NOMO-1 (cell line): ENCODE measurements around the gene CHERP.
A peak's percentile ranks its signal among the peaks of the same experiment; 100 is the strongest.

Experiments
- DNase-seq, 2 experiments: peaks; one replicate each; lab custom pipeline; 2025; ENCODE audit not compliant: unreplicated experiment in 2 of 2; lab: John Stamatoyannopoulos, UW

Gene CHERP, protein sequence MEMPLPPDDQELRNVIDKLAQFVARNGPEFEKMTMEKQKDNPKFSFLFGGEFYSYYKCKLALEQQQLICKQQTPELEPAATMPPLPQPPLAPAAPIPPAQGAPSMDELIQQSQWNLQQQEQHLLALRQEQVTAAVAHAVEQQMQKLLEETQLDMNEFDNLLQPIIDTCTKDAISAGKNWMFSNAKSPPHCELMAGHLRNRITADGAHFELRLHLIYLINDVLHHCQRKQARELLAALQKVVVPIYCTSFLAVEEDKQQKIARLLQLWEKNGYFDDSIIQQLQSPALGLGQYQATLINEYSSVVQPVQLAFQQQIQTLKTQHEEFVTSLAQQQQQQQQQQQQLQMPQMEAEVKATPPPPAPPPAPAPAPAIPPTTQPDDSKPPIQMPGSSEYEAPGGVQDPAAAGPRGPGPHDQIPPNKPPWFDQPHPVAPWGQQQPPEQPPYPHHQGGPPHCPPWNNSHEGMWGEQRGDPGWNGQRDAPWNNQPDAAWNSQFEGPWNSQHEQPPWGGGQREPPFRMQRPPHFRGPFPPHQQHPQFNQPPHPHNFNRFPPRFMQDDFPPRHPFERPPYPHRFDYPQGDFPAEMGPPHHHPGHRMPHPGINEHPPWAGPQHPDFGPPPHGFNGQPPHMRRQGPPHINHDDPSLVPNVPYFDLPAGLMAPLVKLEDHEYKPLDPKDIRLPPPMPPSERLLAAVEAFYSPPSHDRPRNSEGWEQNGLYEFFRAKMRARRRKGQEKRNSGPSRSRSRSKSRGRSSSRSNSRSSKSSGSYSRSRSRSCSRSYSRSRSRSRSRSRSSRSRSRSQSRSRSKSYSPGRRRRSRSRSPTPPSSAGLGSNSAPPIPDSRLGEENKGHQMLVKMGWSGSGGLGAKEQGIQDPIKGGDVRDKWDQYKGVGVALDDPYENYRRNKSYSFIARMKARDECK

DNA sequence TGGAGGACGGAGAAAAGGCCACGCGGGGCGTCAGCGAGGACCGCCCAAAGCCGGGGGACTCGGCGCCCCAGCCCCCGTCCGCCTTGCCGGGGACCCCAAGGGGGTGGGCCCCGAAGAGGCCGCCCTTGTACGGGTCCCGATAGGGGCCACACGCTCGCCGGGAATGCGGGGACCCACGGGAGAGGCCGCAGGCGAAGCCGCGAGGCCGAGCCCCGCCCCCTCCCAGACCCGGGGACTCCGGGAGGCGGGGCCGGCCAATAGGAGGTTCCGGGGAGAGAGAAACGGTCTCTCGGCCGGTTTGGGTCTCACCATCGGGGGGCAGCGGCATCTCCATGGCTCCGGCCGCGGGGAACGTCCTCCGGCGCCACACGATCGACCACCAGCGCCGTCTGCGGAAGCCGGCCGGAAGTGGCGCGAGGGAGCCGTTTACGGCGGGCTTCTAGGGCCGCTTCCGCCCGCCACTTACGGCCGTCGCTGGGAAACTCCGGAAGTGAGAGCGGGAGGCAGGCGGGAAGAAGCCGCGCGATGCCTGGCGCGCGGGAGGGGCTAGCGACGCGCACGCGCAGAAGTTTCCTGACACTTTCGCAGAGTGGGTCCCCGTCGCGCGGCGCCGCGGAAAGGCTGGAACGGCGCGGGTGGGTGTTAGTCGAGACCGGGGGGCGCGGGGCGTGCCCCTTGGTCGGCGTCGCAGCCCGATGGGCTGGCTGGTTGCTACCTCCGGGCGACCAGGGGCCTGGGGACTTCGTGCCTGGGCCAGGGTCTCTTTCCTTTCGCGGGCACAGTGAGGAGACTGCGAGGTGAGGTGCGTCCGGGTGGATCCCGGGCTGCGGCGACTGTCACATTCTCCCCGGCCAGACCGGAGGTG is at the start of gene CHERP:
Gene CHERP, minus strand, starts transcription at position 393 of the 865 bp plus-strand sequence. Its CDS starts 59 bp downstream, at position 334.
- peak; percentile 94 to 97 for DNase-seq

DNA sequence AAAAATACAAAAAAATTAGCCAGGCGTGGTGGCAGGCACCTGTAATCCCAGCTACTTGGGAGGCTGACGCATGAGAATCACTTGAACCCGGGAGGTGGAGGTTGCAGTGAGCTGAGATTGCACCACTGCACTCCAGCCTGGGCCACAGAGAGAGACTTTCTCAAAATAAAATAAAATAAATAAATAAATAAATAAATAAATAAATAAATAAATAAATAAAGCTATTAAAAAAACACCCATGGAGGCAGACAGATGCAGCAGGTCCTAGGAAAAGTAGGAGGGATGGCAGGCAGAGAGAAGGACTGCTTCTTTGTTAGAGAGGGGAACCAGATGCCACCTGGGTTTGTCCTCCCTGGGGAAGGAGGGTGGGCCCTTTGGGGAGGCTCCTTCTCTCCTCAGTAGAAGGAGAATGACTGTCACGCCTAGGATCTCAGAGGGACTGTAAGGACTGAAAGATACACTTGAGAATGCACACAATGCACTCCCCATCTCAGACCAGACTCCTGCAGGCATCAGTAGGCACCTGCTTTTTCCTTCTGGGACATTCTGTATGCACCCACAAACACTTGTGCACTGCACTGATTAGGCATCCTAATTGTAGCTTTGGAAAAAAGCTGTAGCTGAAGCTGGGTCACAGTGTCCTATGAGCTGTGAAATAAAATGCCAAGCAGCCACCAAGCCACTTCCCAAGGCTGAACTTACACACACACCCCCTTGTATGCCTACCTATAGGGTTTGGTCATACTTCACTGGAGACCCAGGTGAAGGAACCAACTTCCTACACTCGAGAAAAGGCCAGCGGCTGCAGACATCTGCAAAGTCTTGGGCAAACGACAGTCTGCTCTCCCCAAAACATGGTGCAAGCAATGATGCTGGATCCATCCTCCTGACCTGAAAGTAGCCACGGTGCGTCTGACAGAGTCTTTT is 48.9 kb upstream of the CHERP start:
- DNase-seq, result no peak

DNA sequence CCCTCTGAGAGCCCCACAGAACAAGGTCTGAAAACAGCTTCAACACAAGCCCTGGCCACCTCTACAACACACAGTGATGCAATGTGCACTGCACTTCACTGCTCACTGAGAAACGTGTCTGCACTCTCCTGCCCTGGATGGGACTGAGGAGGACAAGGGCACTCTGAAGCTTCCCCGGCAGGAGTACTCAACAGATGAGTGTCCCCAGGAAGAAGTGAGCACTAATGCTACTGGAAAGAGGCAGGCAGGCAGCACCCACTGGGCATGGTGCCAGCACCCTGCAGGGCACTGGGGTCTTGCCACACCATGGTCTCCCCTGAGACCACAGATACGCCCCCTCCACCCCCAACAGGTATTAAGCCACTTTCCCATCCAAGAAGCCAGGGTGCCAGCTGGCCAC is 47.7 kb upstream of the CHERP start:
- no peak for DNase-seq

DNA sequence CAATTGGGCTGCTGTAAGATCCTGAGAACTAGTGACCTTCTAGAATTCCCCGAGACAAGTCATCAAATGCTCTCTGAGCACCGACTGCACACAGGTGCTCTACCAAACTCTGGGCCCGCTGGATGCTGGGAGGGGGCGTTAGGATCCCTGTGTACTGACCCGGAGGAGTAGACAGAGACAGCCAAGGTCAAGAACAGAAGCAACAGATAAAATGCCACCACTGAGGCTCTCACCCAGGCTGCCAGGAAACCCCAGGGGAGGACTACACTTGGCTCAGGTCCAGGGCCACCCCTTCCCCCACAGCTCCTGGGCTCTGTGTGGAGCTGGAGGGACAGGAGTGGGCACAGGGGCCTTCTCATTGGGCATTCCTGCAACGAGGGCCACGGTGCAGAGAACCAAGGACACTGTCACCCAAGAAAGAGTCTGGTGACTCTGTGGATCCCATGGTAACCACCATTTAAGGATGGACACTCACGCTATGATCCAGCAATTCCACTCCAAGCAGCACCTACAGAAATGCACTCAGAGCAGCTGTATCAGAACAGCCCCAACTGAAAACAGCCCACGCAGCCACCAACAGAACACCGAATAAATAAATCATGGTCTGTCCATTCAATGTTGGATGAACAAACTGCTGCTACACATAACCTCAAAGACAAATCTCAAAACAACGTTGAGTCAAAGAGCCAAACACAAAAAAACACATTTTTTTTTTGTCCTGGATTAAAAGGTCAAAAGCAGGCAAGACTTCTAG is 46.8 kb upstream of the CHERP start:
- DNase-seq, result no peak

DNA sequence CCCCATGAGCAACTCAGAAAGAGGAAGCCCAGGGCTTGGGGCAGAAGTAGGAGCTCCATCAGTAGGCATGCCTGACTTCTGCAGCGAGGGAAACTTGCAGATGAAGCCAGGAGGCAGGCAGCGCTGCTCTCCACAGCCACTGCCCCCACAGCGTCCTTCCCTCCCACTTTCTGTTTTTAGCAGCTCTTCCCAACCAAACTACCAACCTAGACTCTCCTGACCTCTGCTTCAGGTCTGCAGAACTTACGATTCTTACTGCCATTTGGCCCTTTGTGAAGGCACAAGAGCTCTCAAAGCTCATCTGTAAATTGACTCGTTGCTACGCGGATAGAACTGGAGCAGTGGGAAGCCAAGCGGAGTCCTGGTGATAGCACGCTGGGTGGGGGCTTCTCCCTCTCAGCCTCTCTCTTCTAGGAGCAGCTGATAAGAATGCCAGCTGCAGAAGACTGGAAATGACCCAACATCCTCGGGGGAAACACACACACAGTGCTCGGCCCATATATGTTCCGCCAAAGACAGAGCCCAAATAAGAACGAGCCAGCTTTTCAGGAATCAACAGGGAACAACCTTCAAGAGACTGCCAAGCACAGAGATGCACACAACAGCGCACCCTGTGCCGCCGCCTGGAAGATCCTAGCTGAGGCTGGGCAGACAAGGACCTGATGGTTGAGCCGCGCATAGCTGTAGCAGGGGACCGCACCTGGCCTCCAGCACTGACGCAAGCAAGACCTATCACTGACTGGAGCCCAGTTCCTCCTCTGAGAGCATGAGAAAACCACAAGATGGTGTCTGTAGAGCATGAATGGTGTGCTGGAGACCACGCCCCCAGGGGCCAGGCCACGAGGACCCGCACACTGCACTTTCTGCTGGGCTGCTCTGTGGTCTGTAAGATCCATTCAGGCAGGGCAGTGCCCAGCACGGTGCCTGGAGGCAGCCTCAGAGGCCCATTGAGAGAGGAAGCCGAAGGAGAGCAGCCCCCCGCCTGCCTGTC is 45.9 kb upstream of the CHERP start:
- peak; percentile 85 to 93 for DNase-seq

DNA sequence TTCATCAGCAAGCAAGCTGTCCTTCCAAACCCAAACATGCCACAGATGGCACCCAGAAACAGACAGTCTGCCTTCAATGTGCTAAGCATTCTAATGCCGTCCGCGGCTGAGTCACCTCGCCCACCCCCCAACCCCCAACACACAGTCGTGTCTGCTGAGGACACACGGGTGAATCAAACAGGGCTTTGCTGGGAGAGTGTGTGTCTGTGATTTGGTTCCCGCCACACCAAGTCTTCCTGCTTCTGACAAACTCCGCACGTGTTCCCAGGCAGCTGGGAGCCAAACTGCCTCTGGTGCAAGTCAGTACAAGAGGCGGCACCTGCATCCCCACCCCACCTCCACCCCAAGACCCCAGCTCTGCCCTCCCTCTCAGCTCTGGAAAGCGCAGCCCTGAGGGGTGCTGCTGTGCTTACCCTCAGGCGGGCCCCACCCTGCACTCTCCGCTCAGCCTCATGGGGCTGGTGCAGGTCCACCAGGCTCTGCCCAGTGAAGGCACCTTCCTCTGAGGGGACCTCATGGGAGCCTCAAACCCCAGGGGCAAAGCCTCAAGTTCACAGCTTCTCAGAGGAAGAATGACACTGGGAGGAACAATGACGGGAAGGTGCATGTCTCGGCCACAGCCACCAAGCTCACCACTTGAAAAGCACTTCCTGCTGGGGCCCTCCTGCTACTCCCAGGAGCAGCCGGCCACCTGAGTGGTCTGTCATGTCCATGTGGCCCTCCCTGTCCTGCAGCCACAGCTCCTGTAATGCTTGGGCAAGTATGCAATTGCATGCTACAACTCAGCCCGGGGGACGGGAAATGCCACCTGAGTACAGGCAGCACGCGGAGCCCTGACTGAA is 45.0 kb upstream of the CHERP start:
- DNase-seq, result no peak

DNA sequence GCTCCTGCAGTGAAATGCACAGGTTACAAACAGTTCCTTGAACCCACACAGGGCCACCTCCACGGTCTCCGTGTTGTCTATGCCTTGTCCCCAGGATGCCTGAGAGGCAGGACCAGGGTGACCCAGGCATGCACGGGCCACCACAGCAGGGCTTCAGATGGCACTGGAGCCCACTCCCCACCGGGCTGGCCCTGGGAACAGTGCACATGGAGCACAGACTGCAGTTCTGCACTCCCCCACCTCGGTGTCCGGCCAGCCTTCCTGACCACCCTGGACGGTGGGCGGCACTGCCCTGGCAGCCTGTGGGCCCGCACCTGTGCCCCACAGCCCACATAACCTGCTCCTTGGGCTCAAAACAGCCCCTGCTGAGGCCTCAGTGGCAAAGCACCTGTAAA is 44.2 kb upstream of the CHERP start:
- DNase-seq, result no peak

DNA sequence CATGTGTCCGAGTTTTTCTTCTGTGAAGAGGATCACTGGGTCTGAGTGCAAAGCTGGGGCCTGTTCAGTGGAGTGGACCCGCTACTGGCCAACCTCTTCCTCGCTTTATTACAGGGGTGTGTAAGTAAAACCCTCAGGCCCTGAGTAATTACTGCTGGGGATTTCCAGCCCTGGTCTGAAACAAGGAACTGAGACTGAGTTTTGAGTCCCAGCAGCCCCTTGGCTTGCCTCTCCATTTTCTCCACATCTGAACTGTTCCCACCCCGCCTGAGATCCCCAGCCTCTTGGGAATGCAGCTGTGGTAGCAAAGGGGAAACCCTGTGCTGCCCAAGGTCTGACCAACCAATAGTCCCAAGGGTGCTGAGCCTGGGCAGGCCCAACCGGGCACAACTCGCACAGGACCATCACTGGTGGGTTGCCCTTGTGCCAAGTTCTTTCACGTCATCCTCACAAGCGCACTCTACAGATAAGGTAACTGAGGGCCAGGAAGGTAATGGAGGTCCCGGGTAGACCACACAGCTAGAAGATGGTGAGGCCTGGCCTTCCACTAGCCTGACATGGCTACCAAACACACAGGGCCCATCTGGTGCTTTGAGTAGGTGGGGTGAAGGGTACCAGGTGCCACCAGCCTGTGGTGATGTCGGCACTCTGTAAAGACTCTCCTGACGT is 43.7 kb upstream of the CHERP start:
- peak; percentile 71 to 75 for DNase-seq

DNA sequence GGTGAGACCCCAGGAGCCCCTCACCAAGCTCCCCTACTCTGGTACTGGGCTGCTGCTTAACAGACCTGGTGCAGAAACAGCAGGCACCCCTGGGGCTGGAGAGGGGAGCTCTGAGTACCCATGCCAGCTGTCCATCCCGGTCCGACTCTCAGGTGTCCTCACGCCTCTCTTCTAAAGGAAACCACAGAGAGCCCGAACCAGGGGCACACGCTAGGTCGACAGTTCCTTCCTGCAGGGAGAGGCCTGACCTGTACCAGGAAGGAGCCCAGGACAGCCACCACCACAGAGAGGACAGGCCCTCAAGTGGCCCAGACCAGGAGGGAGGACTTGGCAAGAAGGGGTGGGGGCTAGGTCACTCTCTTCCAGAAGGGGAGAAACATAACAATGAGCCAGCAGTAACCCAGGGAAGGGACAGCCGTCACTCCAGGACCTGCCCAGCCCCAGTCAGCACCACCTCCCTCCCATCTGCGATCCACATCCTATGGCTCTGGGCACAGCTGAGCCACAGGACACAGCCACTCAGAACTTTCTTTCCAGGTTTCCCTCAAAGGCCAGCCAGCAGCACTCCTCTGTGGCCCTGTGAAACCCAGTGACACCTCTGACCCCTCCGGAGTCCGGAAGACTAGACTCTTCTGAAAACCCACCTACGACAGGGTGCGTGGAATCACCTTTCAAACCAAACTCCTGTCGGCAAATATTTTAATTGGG is 43.0 kb upstream of the CHERP start:
- no peak for DNase-seq

DNA sequence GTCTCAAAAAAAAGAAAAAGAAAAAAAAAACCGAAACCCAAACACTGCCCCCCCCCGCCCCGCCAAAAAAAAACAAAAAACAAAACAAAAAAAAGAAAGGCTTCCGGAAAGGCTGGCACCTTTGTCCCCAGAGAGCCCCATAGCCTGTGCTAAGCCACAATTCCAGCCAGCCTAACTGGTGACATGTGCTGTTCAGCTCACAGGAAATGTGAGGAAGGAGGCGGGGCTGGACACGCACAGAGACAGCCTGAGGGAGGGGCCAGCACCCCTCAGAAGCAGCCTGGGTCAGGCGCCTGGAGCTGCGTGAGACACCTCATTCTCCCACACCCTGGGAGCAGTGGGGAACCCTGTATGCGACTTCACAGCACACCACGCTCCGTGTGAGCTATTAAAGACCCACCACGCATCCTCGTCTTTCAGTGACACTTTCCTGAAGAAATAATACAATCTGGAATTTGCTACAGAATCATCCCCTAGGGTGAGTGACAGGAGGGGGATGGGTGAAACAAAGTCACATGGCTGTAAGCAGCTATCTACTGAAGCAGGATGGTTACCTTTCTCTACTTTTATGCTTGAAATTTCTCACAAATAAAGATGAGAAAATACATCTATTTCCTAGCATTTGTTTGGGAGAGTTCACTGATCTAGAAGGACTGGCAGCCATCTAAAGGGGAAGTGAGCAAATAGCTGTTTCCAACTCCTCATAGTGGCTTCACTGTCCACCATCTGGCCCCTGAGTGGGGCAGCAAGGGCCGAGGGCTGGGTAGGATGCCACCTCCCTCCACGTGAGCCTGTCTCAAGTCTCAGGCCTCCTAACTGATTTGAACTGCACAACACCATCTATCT is 42.2 kb upstream of the CHERP start:
- peak; percentile 61 to 70 for DNase-seq

DNA sequence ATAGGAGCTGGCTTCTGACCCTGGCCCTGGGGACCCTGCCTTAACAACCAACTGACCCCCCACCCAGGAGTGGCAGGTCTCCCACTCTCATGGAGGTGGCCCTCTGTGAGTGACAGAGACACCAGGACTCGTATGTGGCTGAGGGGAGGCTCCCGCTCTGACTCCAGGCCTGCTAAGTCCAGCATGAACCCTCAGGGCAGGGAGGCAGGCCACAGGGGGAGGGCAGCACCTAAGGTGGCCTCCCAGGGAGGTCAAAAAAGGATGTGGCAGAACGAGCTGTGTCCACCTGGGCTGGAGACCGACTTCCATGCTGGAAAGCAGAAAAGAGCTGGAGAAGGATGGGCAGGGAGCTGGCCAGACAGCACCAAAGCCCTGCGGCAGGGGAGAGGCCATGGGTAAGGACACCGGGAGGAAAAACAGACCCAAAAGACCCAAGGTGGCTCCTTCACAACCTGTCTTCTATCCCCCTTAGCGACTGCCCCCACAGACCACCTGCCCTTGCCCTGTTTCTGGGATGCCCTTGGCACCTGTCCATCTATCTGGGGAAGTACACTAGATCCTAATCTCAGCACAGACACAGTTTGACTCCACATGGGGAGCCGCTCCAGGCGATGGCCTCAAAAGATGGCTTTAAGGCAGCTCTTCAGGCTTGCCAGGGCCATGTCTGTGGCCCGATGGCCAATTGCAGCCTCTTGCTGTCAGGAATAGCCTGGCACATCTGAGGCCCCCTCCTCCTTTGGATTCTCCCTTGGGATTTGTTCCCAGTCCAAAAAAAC is 40.4 kb upstream of the CHERP start:
- no peak for DNase-seq

DNA sequence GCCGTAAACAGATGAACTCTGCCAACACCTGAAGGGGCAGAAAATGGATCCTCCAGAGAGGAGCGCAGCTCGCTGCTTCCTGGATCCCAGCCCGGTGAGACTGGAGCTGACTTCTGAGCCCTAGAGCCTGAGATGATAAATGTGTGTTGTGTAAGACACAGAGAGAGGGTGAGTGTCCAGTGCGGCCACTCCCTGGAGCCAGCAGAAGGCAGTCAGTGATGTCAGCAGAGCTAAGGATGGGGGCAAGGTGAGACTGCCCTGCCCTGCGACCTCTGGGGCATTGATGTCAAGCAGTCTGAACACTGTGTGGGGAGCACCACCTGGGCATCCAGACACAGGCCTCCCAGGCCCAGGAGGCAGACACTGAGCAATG is 39.7 kb upstream of the CHERP start:
- no peak for DNase-seq

DNA sequence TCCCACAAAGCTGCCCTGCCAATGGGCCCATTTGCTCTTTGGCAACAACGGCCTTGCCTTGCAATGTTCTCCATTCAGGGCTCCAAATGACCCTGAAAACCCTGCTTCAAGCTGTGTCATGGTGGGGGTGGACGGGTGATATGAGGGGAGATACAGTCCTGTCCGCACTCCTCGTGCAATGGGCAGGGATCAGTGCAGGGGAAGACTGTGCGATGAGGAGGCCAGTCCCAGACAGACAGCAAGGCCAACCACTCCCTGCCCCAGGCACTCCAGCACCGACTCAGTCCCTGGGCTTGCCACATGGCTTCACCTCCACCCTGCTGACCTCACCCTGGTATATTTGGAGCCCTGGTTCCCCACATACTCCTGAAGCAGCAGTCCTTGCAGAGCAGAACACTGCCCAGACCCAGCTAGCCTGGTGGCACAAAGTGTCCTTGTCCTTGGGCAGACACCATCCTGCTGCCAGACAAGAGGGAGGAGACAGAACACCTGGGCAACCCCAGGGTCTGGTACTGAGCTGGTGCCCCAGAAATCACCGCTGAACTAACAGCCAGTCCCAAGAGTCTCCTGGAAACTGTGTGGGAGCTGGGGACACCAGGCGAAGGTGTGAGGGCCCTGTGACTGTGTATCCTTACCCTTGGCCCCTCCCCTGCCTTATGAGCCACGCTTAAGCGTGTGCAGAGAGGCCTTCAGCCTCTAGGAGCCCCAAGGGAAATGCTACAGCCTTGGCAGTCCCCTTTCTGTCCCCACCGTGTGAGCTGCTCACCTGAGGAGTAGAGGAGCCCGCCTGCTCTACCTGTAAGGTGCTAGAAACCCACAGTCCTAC is 39.1 kb upstream of the CHERP start:
- DNase-seq, result no peak
